Measurements from ENCODE around the gene STN1. TPM values are rescaled to one million over a fixed set of nuclear protein-coding genes. Genes with fewer than 3 reads are reported as not detected.

STN1 gene
- total RNA-seq, 6 experiments from 2014 or later = 12.1 to 15.6 (median 14.7) TPM

GRCh38 chr10:103859161-103860086, 58.6 kb downstream of the STN1 start:
- no peaks in the 10 kb centered on the region; the same call in 1 of the 2 replicates for H3K27me3 Mint-ChIP-seq (ENCODE audit: insufficient read depth)
- H3K36me3 Mint-ChIP-seq (ENCODE audit: low read depth) = peaks cover 8% of the 10 kb centered on the region
- TF ChIP-seq CTCF (IDR thresholded peaks at IDR 0.05) = peak; percentile 86
- H3K4me1 Mint-ChIP-seq (ENCODE audit: low read depth) = peaks cover 48% of the 10 kb centered on the region
- DNase-seq = peak; percentile 63
- H3K27ac Mint-ChIP-seq = peak overlapping the region; percentile 53
- H3K9me3 Mint-ChIP-seq = peaks cover 9% of the 10 kb centered on the region
- H3K4me3 Mint-ChIP-seq = no peak overlapping the region

GRCh38 chr10:103858360-103858759, 59.6 kb downstream of the STN1 start:
- Mint-ChIP-seq H3K27ac (no peak overlapping the region), H3K27me3 (ENCODE audit: insufficient read depth) (no peaks in the 10 kb centered on the region; the same call in 1 of the 2 replicates), H3K36me3 (ENCODE audit: low read depth) (no peaks in the 10 kb centered on the region), H3K4me1 (ENCODE audit: low read depth) (peaks cover 59% of the 10 kb centered on the region), H3K9me3 (no peaks in the 10 kb centered on the region), H3K4me3 (no peak overlapping the region)
- no peak for TF ChIP-seq CTCF (IDR thresholded peaks at IDR 0.05)
- DNase-seq = no peak

- Mint-ChIP-seq H3K27me3 (ENCODE audit: insufficient read depth) (no peaks in the 10 kb centered on the region; the same call in 1 of the 2 replicates), H3K36me3 (ENCODE audit: low read depth) (no peaks in the 10 kb centered on the region), H3K9me3 (no peaks in the 10 kb centered on the region), H3K4me1 (ENCODE audit: low read depth) (peaks cover 70% of the 10 kb centered on the region), H3K27ac (no peak overlapping the region; the same call in 1 of the 2 replicates), H3K4me3 (no peak overlapping the region)
- TF ChIP-seq CTCF (IDR thresholded peaks at IDR 0.05) = no peak
- DNase-seq = no peak
Observed at GRCh38 chr10:103856797-103857170, 61.2 kb downstream of the STN1 start.

- Mint-ChIP-seq H3K36me3 (ENCODE audit: low read depth) (no peaks in the 10 kb centered on the region), H3K9me3 (no peaks in the 10 kb centered on the region), H3K4me3 (peak overlapping the region; percentile 74), H3K4me1 (ENCODE audit: low read depth) (peaks cover 70% of the 10 kb centered on the region), H3K27ac (peak overlapping the region; percentile 36), H3K27me3 (ENCODE audit: insufficient read depth) (no peaks in the 10 kb centered on the region; the same call in 1 of the 2 replicates)
- no peak for TF ChIP-seq CTCF (IDR thresholded peaks at IDR 0.05)
- no peak for DNase-seq
Observed at GRCh38 chr10:103855852-103856796, 61.9 kb downstream of the STN1 start.

- Mint-ChIP-seq H3K4me1 (ENCODE audit: low read depth) (peaks cover 70% of the 10 kb centered on the region), H3K9me3 (no peaks in the 10 kb centered on the region), H3K4me3 (peak within 1 kb of the TSS; percentile 97), H3K27ac (peak within 1 kb of the TSS; percentile 99), H3K36me3 (ENCODE audit: low read depth) (no peaks in the 10 kb centered on the region), H3K27me3 (ENCODE audit: insufficient read depth) (no peaks in the 10 kb centered on the region; the same call in 1 of the 2 replicates)
- TF ChIP-seq CTCF (IDR thresholded peaks at IDR 0.05) = no peak
- DNase-seq = no peak
Observed at GRCh38 chr10:103855424-103855823, 62.6 kb downstream of the STN1 start, which contains the start of gene SH3PXD2A. TSS of gene SH3PXD2A (minus strand) at chr10:103855576. CDS start at chr10:103855266, 310 bp downstream.
